ENCODE results near the gene MTR.

DNA sequence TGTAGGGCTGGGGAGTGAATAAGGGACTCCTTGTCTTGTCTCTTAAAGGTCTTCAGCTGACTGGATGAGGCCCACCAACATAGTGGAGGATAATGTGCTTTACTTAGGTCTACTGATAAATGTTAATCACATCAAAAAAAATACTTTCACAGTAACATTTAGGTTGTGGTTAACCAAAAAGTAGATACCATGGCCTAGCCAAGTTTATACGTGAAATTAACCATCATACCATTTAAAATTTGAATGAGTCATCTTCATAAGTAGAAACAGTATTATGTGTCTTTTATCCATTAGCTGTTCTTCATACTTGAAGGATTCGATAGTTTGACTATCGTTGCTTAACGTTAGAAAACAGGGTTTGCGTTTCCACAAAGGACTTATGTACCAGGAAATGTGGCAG is 80.9 kb downstream of the MTR start:
- no peak for TF ChIP-seq TAF1 (conservative IDR thresholded peaks at IDR 0.05)
- TF ChIP-seq, protein P1, sequence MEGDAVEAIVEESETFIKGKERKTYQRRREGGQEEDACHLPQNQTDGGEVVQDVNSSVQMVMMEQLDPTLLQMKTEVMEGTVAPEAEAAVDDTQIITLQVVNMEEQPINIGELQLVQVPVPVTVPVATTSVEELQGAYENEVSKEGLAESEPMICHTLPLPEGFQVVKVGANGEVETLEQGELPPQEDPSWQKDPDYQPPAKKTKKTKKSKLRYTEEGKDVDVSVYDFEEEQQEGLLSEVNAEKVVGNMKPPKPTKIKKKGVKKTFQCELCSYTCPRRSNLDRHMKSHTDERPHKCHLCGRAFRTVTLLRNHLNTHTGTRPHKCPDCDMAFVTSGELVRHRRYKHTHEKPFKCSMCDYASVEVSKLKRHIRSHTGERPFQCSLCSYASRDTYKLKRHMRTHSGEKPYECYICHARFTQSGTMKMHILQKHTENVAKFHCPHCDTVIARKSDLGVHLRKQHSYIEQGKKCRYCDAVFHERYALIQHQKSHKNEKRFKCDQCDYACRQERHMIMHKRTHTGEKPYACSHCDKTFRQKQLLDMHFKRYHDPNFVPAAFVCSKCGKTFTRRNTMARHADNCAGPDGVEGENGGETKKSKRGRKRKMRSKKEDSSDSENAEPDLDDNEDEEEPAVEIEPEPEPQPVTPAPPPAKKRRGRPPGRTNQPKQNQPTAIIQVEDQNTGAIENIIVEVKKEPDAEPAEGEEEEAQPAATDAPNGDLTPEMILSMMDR (IDR thresholded peaks at IDR 0.05; ENCODE audit: low read depth, low read length, missing input control), result no peak
- TF ChIP-seq SP1 (IDR thresholded peaks at IDR 0.05), result no peak
- TF ChIP-seq, protein P2, sequence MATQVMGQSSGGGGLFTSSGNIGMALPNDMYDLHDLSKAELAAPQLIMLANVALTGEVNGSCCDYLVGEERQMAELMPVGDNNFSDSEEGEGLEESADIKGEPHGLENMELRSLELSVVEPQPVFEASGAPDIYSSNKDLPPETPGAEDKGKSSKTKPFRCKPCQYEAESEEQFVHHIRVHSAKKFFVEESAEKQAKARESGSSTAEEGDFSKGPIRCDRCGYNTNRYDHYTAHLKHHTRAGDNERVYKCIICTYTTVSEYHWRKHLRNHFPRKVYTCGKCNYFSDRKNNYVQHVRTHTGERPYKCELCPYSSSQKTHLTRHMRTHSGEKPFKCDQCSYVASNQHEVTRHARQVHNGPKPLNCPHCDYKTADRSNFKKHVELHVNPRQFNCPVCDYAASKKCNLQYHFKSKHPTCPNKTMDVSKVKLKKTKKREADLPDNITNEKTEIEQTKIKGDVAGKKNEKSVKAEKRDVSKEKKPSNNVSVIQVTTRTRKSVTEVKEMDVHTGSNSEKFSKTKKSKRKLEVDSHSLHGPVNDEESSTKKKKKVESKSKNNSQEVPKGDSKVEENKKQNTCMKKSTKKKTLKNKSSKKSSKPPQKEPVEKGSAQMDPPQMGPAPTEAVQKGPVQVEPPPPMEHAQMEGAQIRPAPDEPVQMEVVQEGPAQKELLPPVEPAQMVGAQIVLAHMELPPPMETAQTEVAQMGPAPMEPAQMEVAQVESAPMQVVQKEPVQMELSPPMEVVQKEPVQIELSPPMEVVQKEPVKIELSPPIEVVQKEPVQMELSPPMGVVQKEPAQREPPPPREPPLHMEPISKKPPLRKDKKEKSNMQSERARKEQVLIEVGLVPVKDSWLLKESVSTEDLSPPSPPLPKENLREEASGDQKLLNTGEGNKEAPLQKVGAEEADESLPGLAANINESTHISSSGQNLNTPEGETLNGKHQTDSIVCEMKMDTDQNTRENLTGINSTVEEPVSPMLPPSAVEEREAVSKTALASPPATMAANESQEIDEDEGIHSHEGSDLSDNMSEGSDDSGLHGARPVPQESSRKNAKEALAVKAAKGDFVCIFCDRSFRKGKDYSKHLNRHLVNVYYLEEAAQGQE (IDR thresholded peaks at IDR 0.05), result no peak
- no peak for TF ChIP-seq ZBTB33 (IDR thresholded peaks at IDR 0.05)
- TF ChIP-seq, protein P3, sequence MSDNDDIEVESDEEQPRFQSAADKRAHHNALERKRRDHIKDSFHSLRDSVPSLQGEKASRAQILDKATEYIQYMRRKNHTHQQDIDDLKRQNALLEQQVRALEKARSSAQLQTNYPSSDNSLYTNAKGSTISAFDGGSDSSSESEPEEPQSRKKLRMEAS (IDR thresholded peaks at IDR 0.05), result no peak
